Ecto neural progenitor cell (in vitro differentiated cells): Measurements from ENCODE around the gene MYLK3.
"Not testable (repeated sequence)": the region's sequence is repeated elsewhere in the genome, so short reads cannot be mapped to it uniquely, and the experiment has no call there.

Experiments
- DNase-seq: peaks from one replicate; pipeline ENCODE4 v3.0.0-alpha.2; 2018; ENCODE audit warnings: low spot score

The MYLK3 gene

DNA sequence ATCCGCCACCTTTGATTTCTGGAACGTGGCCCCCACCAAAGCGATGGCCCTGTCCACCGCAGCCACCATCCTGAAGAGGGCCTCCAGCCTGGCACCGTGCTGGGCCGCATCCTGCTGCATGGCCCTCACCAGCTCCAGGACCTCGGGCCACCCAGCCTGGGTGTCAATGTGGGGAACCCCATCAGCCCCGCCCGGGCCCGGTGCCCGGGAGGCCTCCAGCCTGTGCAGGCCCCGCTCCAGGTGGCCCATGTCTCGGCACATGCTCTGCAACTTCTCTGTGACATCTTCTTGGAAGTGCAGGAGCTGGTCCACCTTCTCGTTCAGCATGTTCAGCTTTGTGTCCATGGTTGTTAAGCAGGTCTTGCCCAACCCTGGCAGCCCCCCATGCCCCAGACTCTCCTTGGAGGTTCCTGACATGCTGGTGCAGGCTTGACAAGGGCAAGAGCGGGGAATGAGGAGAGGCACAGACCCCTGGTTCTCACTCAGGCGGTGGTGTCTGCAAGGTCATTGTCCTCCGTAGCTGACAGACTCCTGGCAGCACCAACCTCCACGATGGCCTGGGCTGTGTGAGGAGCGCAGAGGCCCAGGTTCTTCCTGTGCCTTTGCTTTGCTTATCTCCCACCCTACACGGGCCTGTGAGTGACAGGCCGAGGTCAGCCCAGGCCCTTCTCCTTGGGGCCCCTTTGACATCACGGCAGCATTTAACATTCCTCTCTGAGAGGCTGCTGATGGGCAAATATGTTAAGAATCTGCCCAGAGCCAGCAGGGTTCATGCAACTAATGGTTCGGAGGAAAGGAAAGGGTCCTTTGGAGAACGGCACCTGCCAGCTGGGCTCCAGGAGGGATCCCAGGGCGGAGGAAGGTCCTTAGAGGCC, at the start of gene MYLK3:
Gene MYLK3, minus strand, starts transcription at position 568 of the 875 bp plus-strand sequence. Its CDS starts 151 bp downstream, at position 417.
- peak; percentile 59 for DNase-seq

DNA sequence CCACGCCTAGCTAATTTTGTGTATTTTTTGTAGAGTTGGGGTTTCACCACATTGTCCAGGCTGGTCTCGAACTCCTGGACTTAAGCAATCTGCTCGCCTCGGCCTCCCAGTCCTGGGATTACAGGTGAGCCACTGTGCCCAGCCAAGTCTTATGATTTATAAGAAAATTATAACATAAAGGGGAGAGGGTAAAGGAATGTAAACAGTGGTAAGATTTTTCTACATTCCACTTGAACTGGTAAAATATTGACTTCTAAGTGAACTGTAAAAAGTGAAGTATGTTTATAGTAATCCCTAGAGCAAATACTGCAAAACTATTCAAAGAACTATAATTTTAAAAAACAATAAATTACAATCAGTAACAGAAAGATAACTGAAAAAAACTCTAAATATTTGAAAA, 49.4 kb upstream of the MYLK3 start:
- DNase-seq, result no peak

DNA sequence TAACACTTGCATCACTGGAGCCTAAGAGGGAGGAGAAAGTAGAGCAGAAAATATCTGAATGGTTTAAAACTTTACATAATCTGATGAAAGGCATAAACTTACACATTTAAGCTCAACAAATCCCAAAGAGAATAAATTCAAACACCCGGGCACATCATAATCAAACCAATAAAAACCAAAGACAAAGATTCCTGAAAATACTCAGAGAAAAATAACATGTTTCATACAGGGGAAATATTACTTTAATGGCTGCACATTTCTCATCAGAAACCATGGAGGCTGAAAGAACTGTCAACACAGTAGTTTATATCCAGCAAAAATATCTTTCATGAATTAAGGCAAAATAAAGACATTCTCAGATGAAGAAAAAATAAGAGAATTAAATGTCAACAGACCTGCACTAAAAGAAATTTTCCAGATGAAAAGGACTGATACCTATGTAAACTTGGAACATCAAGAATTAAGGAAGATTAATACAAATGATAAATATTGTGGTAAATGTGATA, 48.7 kb upstream of the MYLK3 start:
- no peak for DNase-seq

DNA sequence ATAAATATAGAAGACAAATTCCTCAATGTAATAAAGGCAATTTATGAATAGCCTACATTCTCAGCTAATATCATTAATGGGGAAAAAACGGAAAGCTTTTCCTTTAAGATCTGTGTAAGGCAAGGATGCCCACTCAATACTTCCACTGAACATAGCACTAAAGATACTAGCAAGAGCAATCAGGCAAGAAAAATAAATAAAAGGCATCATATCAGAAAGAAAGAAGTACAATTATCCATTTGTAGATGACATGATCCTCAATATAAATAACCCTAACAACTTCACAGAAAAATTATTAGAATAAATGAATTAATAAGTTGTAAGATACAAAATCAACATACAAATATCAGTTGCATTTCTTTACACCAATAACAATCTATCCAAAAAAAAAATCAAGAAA, 45.7 kb upstream of the MYLK3 start:
- DNase-seq, result no peak

DNA sequence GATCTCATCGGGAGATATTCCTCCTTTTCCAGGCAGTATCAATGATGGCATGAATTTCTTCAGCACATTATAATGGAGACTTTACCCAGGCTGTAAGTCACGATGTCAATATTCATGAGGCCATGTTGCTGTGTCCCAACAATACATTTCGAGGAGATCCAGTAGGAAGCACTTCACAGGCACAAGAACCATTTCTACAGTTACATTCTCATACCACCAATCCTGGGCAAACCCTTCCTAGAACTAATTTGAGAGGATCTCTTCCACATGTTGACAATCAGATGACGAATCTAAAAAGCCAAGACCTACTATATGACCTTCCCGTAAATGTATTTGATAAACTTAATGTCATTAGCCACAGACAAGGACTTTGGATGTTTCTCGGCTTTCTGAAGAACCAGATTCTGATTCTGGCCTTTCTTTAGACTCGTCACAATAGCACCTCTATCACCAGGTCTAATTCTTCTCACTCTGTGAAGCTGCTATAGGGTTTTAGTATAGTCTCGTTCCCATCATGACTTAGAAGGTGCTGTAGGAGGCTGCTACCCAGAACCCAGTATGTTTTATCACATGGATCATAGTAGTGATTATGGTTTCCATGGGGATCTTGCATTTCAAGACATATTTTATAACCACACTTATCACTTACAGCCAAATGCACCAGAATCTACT, 42.6 kb upstream of the MYLK3 start:
- DNase-seq, result no peak

DNA sequence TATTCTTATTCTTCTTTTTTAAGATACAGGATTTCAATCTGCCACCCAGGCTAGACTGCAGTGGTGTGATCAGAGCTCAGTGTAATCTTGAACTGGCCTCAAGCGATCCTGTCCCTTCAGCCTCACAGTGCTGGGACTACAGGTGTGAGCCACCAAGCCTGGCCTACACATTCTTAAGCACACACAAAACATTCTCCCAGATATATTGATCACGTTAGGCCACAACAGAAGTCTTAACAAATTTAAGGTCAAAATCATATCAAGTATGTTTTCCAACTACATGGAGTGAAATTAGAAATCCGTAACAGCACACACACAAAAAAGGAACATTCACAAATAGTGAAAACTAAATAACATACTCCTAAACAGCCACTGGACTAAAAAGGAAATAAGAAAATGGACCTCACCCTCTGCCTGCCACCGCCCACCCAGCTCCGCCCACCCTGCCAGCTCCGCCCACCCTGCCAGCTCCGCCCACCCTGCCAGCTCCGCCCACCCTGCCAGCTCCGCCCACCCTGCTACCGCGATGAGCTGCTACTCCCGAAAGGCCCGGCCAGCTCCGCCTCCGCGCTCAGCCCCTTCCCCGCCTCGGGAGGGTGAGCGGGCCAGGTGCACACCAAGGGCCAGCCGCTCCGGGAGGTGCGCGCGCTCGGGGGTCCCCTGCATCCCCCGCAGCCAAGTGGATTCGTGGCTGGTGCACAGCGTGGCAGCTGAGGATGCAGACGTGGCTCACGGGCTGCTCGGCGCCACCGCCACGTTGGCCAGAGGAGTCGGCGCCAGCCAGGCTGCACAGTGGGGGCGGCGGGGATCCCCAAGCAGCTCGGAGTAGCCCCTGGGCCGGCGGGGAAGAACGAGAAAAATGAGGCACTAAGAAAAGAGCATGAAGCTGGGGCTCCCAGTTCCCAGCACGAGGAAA, 41.6 kb upstream of the MYLK3 start:
- peak; percentile 85 for DNase-seq

DNA sequence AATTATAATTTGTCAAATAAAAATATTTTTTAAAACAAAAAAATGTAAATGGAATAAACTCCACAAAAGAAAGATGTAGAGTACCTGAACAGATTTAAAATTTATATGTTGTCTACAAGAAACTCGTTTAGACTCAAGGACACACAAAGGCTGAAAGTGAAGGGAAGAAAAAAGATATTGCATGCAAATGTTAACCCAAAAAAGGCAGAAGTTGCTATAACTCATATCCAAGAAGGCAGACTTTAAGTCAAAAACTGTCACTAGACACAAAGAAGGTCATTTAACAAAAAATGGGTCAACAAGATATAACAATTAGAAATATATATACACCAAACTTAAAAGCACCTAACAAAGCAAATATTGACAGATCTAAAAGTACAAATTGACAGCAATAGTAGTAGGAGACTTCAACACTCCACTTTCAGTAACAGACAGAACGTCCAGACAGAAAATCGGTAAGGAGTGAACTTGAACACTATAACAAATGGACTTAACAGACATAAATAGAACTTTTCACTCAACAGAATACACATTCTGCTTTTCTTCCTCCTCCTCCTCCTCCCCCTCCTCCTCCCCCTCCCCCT, 40.8 kb upstream of the MYLK3 start:
- no peak for DNase-seq

DNA sequence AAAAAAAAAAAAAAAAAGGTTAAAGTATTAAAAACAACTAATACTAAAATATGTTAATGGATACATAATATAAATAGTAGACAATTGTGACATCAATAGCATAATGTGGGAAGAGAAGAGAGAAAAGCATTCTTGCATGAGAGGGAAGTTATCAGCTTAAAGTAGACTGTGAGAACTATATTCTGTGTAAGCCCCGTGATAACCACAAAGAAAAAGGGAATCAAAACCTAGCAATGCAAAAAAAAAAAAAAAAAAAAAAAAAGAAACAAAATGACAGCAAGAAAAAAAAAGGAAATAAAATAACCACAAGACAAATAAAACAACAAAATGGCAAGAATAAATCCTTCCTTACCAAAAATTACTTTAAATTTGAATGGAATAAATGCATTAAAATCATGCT, 39.8 kb upstream of the MYLK3 start:
- no peak for DNase-seq

DNA sequence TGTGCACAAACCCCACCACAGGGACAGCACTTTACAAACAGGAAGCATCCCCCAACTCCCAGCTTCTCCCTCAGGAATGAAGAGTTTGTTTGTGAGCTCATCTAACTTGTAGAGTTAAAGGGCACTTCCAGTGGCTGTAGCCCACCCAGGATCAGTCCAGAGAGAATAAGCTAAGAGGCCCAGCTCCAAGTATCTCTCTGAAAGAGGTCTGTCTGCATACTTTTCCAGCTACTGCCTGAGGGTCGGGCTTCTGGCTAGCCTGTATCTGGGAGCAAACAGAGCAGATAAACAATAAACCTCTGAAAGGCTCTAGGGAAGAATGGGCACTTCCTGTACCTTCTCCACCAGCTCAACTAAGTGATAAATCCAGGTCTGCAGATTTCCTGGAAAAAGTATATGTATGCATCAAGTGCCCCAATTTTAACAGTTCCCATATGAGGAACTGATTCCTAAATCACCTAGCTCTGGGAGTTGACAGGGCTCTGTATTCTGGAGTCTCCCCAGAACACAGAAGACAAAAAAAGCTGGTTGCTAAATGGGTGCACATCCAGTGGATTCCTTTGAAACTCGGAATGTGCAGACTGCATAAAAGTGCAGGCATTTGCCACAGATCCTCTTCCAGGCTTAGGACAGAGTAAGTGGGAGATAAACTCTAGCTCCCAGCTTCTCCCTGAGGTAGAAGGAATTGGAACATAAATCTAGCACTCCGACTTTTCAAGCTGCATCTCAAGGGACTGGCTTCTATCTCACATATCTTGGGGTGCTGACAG, 37.1 kb upstream of the MYLK3 start:
- DNase-seq, result no peak

DNA sequence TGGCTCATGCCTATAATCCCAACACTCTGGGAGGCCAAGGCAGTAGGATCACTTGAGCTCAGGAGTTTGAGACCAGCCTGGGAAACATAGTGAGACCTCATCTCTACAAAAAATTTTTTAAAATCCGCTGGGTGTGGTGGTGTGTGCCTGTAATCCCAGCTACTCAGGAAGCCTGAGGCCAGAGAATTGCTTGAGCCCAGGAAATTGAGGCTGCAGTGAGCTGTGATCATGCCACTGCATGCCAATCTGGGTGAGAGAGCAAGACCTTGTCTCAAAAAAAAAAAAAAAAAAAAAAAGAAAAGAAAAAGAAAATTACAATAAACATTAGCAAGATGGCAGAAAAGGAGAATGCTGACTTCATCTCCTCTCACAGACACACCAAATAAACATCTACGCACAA, 36.4 kb upstream of the MYLK3 start:
- not testable (repeated sequence) for DNase-seq

DNA sequence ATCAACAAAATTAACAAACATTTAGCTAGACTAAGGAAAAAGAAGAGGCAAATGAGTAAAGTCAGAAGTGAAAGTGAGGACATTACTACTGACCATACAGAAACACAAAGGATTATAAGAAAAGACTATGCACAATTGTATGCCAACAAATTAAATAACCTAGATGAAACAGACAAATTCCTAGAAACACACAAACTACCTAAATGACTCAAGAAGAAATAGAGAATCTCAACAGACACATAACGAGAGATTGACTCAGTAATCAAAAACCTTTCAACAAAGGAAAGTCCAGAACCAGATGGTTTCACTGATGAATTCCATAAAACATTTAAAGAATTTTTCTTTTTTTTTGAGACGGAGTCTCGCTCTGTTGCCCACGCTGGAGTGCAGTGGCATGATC, 35.7 kb upstream of the MYLK3 start:
- DNase-seq, result no peak

DNA sequence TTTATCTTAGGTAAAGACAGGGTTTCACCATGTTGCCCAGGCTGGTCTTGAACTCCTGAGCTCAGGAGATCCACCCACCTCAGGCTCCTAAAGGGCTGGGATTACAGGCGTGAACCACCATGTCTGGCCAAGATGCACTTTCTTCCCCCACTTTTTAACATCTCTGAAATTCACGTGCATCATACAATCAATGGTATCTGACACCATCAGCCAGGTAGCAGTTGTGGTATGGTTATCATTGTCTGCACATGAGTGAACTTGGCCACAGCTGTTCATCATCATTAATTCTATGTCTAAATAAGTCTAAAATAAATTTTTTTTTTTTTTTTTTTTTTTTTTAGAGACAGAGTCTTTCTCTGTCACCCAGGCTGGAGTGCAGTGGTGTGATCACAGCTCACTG, 34.2 kb upstream of the MYLK3 start:
- no peak for DNase-seq

DNA sequence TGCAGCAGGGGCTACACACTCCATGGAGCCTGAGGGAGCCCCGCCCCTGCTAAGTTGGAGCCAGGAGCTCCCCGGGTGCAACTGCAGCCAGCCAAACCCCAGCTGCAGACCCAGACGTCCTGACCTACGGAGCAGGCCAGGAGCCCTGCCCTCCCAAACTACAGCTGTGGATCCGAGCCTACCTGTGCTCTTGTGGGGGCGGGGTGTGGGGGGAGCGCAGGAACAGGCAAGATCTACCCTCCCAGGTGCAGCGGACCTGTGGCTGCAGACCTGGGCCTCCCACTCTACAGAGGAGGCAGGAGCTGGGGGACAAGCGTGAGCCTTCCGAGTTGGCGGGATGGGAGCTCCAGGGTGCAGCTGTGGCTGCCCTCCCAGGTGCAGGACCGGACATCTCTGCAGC, 29.7 kb upstream of the MYLK3 start:
- no peak for DNase-seq

DNA sequence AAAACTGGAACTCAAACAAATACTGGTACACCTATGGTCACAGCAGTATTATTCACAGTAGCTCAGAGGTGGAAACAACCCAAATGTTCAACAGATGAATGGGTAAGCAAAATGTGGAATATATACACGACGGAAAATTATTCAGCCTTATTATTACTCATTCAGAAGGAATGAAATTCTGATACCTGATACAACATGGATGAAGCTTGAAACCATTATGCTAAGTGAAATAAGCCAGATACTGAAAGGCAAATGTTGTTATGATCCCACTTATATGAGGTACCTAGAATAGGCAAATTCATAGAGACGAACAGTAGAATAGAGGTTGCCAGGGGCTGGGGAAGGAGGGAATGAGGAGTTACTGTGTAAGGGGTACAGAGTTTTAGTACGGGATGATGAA, 27.1 kb upstream of the MYLK3 start:
- no peak for DNase-seq

DNA sequence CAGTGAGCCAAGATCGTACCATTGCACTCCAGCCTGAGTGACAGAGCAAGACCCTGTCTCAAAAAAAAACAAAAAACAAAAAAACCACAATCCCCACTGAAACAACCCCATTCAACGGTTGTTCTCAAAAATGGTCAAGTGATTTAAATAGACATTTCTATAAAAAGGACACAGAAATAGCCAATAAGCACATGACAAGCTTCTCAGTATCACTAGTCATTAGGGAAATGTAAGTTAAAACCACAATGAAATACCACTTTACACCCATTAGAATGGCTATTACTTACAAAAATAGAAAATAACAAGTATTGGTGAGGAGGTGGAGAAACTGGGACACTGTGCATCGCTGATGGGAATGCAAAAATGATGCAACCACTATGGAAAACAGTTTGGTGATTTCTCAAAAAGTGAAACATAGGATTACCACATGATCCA, 26.6 kb upstream of the MYLK3 start:
- DNase-seq, result no peak

DNA sequence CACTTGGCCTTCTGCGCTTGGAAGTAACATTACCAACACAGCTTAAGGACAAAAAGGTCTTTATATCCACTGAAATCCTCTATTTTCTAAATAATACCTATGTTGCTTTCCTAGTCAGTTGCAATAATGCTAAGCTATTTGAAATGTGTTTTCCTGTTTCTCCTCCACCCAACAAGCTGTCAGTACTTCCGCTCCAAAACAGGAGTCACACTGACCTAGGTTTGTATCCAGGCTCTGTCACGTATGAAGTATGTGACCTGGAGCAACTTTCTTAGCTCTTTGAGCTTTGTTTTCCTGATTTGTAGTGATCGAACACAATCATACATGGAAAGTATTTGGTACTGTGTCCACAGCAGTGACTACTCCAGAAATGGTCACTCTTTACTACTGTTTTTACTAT, 24.3 kb upstream of the MYLK3 start:
- DNase-seq, result no peak

DNA sequence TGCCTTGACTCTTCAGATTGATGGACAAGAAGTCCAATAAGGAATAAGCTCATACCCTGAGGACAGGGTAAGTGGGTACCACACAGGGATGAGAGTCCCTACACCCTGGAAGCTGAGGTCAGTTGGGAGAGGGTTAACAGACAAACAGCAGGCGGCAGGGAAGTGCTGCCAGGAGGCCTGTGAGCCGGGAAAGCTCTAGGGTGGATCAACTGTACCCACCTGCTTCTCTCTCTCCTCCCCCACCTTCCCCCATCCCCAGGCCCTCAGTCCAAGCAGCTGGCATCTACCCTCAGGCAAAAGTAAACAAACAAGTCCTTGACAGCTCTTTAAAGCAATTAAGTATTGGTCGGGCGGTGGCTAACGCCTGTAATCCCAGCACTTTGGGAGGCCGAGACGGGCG, 20.7 kb upstream of the MYLK3 start:
- DNase-seq, result no peak

DNA sequence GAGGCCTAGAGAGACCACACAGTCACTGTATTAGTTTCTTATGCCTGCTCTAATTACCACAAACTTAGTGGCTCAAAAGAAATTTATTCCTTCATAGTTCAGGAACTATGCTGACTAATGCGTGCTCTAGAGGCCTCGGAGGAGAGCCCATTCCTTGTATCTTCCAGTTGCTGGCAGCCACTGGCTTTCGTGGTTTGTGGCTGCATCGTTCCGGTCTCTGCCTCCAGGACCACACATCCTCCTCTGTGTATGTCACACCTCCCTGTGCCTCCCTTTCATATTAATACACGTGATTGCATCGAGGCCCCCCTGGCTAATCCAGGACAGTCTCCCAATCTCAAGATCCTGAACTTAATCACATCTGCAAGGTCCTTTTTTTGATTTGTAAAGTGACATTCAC, 16.9 kb upstream of the MYLK3 start:
- DNase-seq, result no peak

DNA sequence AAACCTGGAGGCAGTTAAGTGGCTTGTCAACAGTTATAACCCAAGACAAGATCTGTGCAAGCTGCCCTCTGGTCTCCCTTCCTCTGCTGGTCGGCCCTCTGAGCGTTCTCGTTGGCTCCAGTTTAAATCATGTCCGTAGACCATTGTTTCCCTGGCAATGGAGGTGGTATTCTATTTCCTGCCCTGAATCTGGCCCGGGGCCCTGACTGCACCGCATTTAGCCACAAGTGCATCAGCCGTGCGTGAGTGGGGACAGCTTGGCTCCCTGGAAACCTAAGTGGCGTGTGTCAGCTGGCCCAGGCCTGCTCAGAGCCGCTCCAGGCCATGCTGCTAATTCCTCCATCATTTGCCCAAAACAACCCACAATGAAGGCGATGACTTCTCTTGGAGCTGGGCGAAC, 15.0 kb upstream of the MYLK3 start:
- DNase-seq, result no peak

DNA sequence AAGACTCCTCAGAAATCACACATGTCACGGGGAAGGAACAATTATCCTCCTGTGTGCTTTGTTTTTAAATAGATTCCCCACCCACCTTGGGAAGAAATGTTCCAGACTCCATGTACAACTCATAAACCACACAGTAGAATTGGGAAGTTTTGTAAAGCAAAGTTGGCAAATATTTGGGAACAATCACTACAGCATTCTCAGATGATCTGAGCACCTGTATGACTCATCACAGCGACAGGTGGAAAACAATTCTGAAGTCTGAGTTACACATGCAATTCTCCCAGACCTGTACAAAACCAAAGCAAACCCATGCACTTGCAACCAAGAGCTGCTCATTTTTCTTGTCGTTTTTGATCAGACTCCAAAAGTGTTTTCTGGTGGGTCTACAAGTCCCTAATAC, 14.4 kb upstream of the MYLK3 start:
- no peak for DNase-seq

DNA sequence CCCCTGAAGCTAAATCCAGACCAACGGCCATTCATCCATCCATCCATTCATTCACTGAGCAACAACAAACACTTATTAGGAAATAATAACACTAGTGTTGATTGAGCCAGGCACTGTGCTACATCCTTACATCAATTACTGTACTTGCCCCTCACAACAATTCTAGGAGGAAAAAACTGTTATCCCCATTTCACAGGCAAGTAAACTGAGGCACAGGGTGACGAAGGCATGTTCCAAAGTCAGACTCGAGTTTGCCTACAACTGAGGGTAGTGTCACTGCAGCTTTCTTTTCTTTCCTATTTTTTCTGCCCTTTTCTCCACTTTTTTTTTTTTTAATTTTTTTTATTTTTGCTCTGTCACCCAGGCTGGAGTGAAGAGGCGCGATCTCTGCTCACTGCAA, 11.2 kb upstream of the MYLK3 start:
- DNase-seq, result no peak
